CD14-positive monocyte (primary cell): ENCODE data around the gene CTNNBL1. TPM values are rescaled to one million over a fixed set of nuclear protein-coding genes. Genes with fewer than 3 reads are reported as not detected.

Experiments used
- DNase-seq, 3 donors: peaks; one replicate each; pipeline ENCODE4 v3.0.0-alpha.2; 2011 to 2022
- H2AFZ ChIP-seq: 2 replicates; pipeline ENCODE4 v1.6.0; 2012; ENCODE audit warnings: mild to moderate bottlenecking, low read depth, low read length, inconsistent platforms; ENCODE audit not compliant: insufficient read depth, poor library complexity, severe bottlenecking
- H3K27ac ChIP-seq, 2 donors: 1 replicate in 1 of 2; 2 replicates in 1 of 2; pipeline ENCODE4 v1.5.1; 2012 to 2013; ENCODE audit warnings: low read length in 2 of 2, control low read depth in 1 of 2, inconsistent platforms in 1 of 2, low read depth in 1 of 2, mild to moderate bottlenecking in 1 of 2
- H3K27me3 ChIP-seq, 2 donors: one replicate each; pipeline versions ENCODE4 v1.6.0 to v1.6.1; 2011 to 2013; ENCODE audit warnings: low read length in 2 of 2; ENCODE audit not compliant: control insufficient read depth in 2 of 2, insufficient read depth in 2 of 2
- H3K36me3 ChIP-seq, 2 donors: replicated peaks in 1 of 2; 1 replicate in 1 of 2; 2 replicates in 1 of 2; pipeline versions ENCODE4 v1.5.1 to v1.6.1; 2012 to 2013; ENCODE audit warnings: low read length in 2 of 2, control low read depth in 1 of 2, inconsistent platforms in 1 of 2, mild to moderate bottlenecking in 1 of 2; ENCODE audit not compliant: insufficient read depth in 2 of 2, control insufficient read depth in 1 of 2
- H3K4me1 ChIP-seq, 2 donors: 1 replicate in 1 of 2; 2 replicates in 1 of 2; pipeline versions ENCODE4 v1.5.1 to v1.6.1; 2012 to 2013; ENCODE audit warnings: low read length in 2 of 2, control low read depth in 1 of 2, inconsistent platforms in 1 of 2, mild to moderate bottlenecking in 1 of 2, moderate library complexity in 1 of 2; ENCODE audit not compliant: insufficient read depth in 2 of 2, control insufficient read depth in 1 of 2
- H3K4me2 ChIP-seq: replicated peaks from 2 replicates; pipeline ENCODE3; 2012; ENCODE audit warnings: low read length, moderate library complexity, mild to moderate bottlenecking; ENCODE audit not compliant: poor library complexity, severe bottlenecking; ENCODE audit errors: extremely low read depth
- H3K4me3 ChIP-seq, 3 experiments: fragments of 200-600 bp in 1 of 3; sonication (generic) in 1 of 3; replicated peaks in 1 of 3; 1 replicate in 2 of 3; 2 replicates in 1 of 3; pipeline ENCODE4 v1.5.1; 2011 to 2013; ENCODE audit warnings: low read length in 3 of 3, mild to moderate bottlenecking in 3 of 3, control low read depth in 2 of 3, low read depth in 2 of 3, inconsistent platforms in 1 of 3, moderate library complexity in 1 of 3
- H3K79me2 ChIP-seq: 2 replicates; pipeline ENCODE4 v1.6.0; 2012; ENCODE audit warnings: mild to moderate bottlenecking, control low read depth, inconsistent platforms, low read length, moderate library complexity; ENCODE audit not compliant: insufficient read depth
- H3K9ac ChIP-seq: 2 replicates; pipeline ENCODE4 v1.6.0; 2017; ENCODE audit warnings: low read length, mild to moderate bottlenecking; ENCODE audit not compliant: insufficient read depth, poor library complexity, severe bottlenecking
- H3K9me3 ChIP-seq, 2 donors: replicated peaks in 1 of 2; 1 replicate in 1 of 2; 2 replicates in 1 of 2; pipeline versions ENCODE4 v1.5.1 to v1.6.1; 2012 to 2013; ENCODE audit warnings: low read length in 2 of 2, control low read depth in 1 of 2; ENCODE audit not compliant: control insufficient read depth in 1 of 2, insufficient read depth in 1 of 2
- H4K20me1 ChIP-seq: 2 replicates; pipeline ENCODE4 v1.6.0; 2012; ENCODE audit warnings: mild to moderate bottlenecking, low read length, control low read depth, moderate library complexity; ENCODE audit not compliant: insufficient read depth
- H3K27ac Mint-ChIP-seq, 7 donors: one replicate each; pipeline ENCODE4 v1.8.0; 2020; ENCODE audit warnings: mild to moderate bottlenecking in 7 of 7, mixed read lengths in 7 of 7, moderate library complexity in 6 of 7, inconsistent platforms in 2 of 7
- H3K27me3 Mint-ChIP-seq, 3 donors: one replicate each; pipeline ENCODE4 v1.8.0; 2021 to 2022; ENCODE audit warnings: low read depth in 3 of 3, mild to moderate bottlenecking in 3 of 3, mixed read lengths in 3 of 3, moderate library complexity in 3 of 3, inconsistent platforms in 1 of 3
- H3K36me3 Mint-ChIP-seq, 2 donors: one replicate each; pipeline ENCODE4 v1.8.0; 2020; ENCODE audit warnings: mixed read lengths in 2 of 2, inconsistent platforms in 1 of 2, mild to moderate bottlenecking in 1 of 2
- H3K4me1 Mint-ChIP-seq: one replicate; pipeline ENCODE4 v1.8.0; 2020; ENCODE audit warnings: mild to moderate bottlenecking, mixed read lengths
- H3K4me3 Mint-ChIP-seq, 2 donors: one replicate each; pipeline ENCODE4 v1.8.0; 2020; ENCODE audit warnings: mild to moderate bottlenecking in 2 of 2, mixed read lengths in 2 of 2, moderate library complexity in 1 of 2
- H3K9me3 Mint-ChIP-seq, 7 donors: one replicate each; pipeline ENCODE4 v1.8.0; 2020 to 2022; ENCODE audit warnings: mixed read lengths in 7 of 7, mild to moderate bottlenecking in 6 of 7, moderate library complexity in 6 of 7, inconsistent platforms in 2 of 7
- CTCF ChIP-seq: fragments of 200-600 bp; IDR thresholded peaks from one replicate; pipeline ENCODE4 v1.8.0; 2022; ENCODE audit warnings: antibody characterized with exemption, mild to moderate bottlenecking
- WGBS: methylation state at CpG from one replicate; pipeline ENCODE4 v1.1.5; 2013; ENCODE audit warnings: missing lambda C conversion rate; ENCODE audit not compliant: insufficient coverage; 5-methylcytosine and 5-hydroxymethylcytosine counted together
- intact Hi-C, 2 donors: fragments of 100-400 bp; cut with micrococcal nuclease; formaldehyde crosslinking; loops; one replicate each; pipeline versions ENCODE4 v1.15.0 to v1.15.1; 2023
- polyA plus RNA-seq, 3 donors: library from polyadenylated mRNA; depleted of rRNA in 1 of 3; unstranded in 2 of 3; stranded (reverse) in 1 of 3; fragments of 300-500 nt in 2 of 3; fragments of >200 nt in 1 of 3; fragmentation: Illumina TruSeq in 2 of 3; gene quantifications; 1 replicate in 2 of 3; 2 replicates in 1 of 3; pipeline ENCODE4 v1.2.3, GENCODE V29; 2012 to 2021

CTNNBL1 gene
- polyA plus RNA-seq, 3 donors, result 35.5 to 83.2 (median 77.3) TPM

DNA sequence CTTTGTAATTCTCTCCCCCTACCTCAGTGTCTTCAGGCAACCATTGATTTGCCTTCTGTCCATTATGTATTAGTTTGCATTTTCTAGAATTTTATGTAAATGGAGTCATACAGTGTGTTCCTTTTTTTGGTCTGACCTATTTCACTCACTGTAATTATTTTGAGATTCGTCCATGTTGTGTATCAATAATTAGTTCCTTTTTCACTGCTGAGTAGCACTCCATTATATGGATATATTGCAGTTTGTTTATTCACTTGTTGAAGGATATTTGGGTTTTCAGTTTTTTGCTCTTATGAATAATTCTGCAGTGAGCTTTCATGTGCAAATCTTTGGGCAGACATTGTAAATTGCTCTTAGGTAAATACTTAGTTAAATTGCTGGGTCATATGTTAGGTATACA, 97.1 kb downstream of the CTNNBL1 start:
- TF ChIP-seq CTCF, result no peak
- Histone ChIP-seq H2AFZ (no peak overlapping the region), H3K27me3 (no peaks in the 10 kb centered on the region), H3K27ac (no peak overlapping the region), H3K36me3 (peaks cover 28 to 87% of the 10 kb centered on the region in 2 donors), H3K4me2 (no peak overlapping the region), H3K9me3 (no peaks in the 10 kb centered on the region), H3K79me2 (no peaks in the 10 kb centered on the region), H3K4me1 (no peaks in the 10 kb centered on the region), H3K9ac (no peak overlapping the region), H3K4me3 (no peak overlapping the region), H4K20me1 (no peaks in the 10 kb centered on the region)
- DNase-seq, result no peak
- Mint-ChIP-seq H3K36me3 (peaks cover 70 to 81% of the 10 kb centered on the region in 2 donors), H3K4me1 (no peaks in the 10 kb centered on the region), H3K27me3 (peaks cover 0 to 3% (median 1%) of the 10 kb centered on the region in 3 donors), H3K4me3 (no peak overlapping the region), H3K27ac (no peak overlapping the region), H3K9me3 (peaks cover 0 to 5% (median 3%) of the 10 kb centered on the region in 7 donors)
- WGBS, result no CpG with 5 or more reads among the region's 1 CpG
- intact Hi-C loops, result no loop called here

DNA sequence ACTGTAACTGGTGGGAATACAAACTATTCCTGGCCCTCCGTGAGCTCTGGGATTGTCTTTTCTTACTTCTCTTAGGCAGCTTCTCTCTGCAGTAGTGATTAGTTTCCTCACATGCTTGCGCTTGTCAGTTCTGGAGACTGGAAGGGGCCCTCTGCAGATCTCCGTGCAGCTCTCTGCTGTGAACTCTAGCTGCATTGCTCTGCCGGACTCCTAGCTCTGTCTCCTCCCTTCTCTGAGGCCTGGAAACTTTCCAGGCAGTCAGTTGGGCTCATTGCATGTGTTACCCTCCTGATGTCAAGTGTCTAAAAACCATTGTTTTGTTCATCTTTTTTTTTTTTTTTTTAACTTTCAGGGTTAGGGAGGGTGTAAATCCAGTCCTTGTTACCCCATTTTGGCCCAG, 102.3 kb downstream of the CTNNBL1 start:
- H3K9me3 Mint-ChIP-seq, result peaks cover 0 to 5% (median 3%) of the 10 kb centered on the region in 7 donors
- Histone ChIP-seq H3K4me2 (no peak overlapping the region), H3K9me3 (no peaks in the 10 kb centered on the region), H3K4me3 (no peak overlapping the region), H3K79me2 (no peaks in the 10 kb centered on the region), H3K27me3 (no peaks in the 10 kb centered on the region), H3K9ac (no peak overlapping the region), H4K20me1 (no peaks in the 10 kb centered on the region), H3K27ac (no peak overlapping the region), H3K4me1 (no peaks in the 10 kb centered on the region), H2AFZ (no peak overlapping the region), H3K36me3 (peaks cover 20 to 88% of the 10 kb centered on the region in 2 donors)
- H3K27ac Mint-ChIP-seq, result no peak overlapping the region
- WGBS, result 90% methylated on average over 4 of the region's 4 CpGs
- intact Hi-C loops, result no loop called here
- no peaks in the 10 kb centered on the region for H3K4me1 Mint-ChIP-seq
- H3K36me3 Mint-ChIP-seq, result peaks cover 51 to 61% of the 10 kb centered on the region in 2 donors
- H3K4me3 Mint-ChIP-seq, result no peak overlapping the region
- H3K27me3 Mint-ChIP-seq, result peaks cover 0 to 1% (median 0%) of the 10 kb centered on the region in 3 donors
- no peak for TF ChIP-seq CTCF
- no peak for DNase-seq
